NAMALWA (cell line): ENCODE measurements around the gene UNCX.
"Not testable (repeated sequence)": the region's sequence is repeated elsewhere in the genome, so short reads cannot be mapped to it uniquely, and the experiment has no call there.

Experiments
- DNase-seq: peaks from one replicate; pipeline ENCODE4 v3.0.0-alpha.2; 2015; ENCODE audit warnings: low spot score

UNCX gene

GRCh38 chr7:1257863-1258262, 25.2 kb downstream of the UNCX start:
- no peak for DNase-seq

DNA sequence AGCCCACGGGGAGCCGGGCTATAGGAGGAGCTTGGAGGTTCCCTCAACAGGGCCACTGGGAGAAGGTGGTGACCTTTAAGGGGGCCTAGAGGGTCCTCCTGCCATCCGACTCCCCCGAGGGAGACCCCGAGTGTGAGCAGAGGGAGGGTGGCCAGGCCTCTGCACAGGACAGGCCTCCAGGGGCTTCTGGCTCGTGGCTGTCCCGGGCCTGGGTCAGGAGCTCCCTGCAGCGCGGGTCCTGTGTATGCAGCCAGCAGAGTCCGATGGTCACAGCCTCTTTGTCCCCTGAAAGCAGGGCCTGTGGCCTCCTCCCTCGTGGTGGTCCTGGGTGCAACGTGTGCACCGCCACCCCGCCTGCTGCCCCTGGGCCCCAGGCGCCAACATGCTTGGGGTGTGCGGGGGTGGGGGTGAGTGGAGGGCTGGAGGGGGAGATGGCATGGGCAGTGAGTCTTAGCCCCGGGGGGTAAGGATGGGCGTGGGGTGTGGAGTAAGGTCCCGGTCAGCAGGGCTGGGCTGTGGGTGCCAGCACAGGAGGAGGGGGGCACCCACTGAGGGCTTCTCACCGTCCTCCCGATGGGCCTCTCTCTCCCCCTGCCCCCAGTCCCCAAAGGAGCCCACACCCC, 27.1 kb downstream of the UNCX start:
- no peak for DNase-seq

DNA sequence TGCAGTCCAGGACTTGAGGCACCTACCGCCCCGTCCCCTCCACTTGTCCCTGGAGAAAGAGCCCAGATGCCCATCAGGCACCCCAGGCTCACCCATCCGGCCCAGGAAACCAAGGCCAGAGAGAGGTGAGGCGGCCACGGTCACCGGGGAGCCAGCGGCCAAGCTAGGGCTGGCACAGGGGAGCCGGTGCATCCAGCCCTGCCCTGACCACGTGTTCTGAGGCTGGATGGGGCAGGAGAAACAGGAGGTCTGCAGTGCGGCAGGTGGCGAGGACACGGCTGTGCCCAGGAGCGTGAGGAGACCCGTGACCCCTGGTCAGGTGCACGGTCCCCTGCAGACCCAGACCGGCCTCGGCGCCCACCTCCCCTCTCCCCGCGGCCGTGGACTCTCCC, 27.6 kb downstream of the UNCX start:
- DNase-seq, result no peak

GRCh38 chr7:1261036-1261435, 28.4 kb downstream of the UNCX start:
- not testable (repeated sequence) for DNase-seq

DNA sequence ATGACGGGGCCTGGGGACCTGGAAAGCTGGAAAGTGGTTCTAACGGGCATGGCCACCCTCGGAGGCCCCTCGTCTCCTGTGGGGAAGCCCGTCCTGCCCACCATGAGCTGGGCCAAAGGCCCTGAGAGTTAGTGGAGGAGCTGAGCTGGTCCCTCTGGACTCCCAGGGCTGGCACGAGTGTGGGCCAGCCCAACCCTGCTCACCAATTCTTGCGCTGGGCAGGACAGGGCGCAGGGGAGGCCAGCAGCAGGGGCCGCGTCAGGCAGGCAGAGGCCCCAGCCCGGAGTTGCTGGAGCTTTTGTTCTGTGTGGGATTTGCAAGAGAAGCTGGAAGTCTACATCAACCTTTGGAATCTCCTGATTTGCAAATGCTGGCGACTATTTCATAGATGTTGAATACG, 29.8 kb downstream of the UNCX start:
- DNase-seq, result no peak

DNA sequence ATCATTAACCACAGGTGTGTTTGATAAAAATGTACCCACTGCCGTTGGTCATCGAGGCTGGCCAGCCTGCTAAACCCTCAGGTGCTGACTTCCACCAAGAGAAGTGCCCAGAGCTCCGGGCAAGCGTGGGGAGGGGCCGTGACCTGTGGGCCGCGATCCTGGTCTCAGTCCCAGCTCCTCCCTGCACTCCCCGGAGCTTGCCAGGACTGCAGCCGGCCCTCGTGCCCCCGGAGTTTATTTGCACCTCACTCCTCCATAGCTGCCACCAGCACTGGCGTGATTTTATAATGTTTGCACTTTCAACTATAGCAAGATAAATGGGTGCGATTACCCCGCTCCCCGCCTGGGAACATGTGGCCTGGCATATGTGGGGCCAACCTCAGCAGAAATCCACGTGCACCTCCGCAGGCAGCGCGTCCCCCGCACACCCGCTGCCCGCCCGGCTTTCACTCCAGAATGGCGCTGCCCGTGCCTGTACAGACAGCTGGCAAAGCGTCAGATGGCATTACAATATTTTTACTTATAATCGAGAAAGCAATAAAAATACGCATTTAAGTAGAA, 30.8 kb downstream of the UNCX start:
- DNase-seq, result no peak

DNA sequence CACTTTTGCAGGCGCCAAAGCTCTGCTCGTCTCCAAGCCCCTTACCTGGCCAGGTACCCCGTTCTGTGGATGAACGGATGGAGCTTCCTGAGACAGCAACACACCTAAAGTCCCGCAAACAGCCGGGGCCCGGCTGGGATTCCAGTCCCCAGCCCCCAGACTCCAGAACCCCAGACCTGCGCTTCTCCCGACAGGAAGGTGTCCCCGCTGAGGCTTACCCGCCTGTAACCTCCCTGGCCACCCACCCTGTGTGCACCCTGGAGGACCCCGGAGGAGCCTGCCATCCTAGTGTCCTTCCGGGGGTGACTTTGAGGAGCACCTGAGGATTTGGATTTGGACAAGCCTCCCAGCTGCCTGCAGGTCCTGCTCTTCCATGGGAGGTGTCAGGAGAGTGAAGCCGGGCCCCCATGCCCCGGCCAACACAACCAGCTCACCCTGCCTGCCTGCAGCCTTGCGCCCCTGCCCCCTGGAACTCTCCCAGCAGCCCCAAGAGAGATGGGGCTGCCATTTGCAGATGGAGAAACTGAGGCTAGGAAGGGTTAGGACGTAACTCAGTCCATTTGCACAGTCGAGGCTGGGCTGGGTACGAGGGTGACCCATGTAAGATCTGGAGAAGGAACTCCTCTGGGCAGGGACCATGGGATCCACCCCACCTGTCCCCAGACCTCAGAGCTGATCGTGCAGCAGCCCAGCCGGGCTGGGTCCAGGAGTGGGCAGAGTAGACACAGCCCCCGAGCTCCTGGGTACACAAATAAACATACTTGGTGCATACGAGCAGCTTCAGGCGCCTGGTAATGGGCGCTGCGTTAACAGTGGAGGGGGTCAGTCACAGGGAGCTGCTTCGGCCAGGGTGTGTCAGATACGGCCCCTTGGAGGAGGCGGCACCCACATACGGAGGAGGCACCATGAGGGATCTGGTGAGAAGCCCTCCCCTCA, 31.9 kb downstream of the UNCX start:
- DNase-seq, result no peak

DNA sequence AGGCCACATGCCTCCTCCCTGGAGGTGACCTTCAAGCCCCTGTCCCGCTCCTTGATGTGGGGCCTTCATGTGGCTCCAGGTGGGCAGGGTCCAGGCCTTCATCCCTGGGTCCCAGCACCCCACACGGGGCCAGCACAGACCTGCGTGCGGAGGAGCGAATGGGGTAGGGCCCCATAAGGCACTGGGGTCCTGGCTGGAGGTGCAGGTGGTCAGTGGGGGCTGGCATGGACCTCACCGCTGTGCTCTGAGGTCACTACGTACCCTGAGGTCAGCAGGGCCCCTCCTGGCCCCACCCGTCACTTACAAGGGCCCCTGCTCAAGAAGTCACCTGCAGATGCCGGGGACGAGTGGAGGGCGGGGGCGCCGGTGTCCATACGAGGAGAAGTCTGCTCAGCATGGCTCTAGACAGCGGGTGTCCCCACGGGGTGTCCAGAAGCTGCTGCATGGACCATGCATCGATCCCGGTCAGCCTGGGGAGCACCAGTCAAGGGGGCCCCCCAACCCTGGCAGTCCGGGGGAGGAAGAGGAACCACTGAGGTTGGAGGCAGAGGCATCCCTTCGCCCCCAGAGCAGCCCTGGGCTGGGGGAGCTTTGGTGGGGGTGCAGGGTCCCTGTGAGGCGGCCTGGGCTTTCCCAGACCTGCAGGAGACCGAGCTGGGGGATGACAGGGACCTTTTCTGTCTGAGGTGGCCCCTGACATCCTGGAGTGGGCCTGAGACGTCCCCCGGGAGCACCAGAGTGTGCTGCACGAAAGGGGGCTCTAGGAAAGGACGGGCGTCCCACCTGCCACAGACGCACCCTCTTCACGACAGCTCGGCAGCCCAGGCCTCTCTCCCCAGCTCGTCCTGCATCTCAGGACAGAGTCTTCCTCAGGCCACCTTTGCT, 34.6 kb downstream of the UNCX start:
- no peak for DNase-seq

- no peak for DNase-seq
Observed at GRCh38 chr7:1268076-1268815, 35.6 kb downstream of the UNCX start.

GRCh38 chr7:1268866-1269265, 36.2 kb downstream of the UNCX start:
- no peak for DNase-seq

- no peak for DNase-seq
Observed at GRCh38 chr7:1269336-1269890, 36.7 kb downstream of the UNCX start.

DNA sequence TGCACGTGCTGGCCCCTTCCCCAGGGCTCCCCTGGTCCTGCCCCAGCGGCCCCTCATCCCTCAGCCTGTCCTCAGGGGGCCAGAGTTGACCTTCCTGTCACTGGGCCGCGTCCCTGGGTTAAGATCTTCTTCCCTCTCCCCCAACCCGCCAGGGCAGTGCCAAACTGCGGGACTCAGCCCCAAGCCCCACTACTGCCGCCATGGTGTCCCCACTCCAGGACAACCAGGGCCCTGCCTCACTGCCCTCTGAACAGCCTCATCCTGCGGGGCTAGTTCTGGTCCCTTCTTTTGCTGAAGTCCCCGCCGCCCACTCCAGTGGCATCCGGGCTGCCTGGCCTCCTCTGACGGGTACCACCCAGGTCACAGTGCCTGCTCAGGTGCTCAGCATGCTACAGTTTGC, 37.5 kb downstream of the UNCX start:
- no peak for DNase-seq

DNA sequence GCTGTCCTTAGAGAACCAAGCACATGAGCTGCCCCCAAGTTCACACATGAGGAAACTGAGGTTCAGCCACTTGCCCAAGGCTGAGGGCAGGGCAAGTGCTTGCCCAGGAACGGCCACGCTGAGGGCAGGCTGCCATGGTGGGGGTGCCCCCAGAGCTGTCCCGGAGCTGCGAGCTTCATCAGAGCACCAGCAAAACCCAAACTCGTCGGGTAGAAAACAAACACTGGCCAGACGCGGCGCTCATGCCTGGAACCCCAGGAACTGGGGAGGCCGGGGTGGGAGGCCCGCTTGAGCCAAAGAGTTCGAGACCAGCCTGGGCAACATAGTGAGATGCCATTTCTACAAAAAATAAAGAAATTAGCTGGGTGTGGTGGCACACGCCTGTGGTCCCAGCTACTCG, 38.4 kb downstream of the UNCX start:
- no peak for DNase-seq

GRCh38 chr7:1271656-1272055, 39.0 kb downstream of the UNCX start:
- DNase-seq, result no peak

GRCh38 chr7:1272136-1272535, 39.5 kb downstream of the UNCX start:
- DNase-seq, result not testable (repeated sequence)

GRCh38 chr7:1274121-1274875, 41.6 kb downstream of the UNCX start:
- peak; percentile 17 for DNase-seq

DNA sequence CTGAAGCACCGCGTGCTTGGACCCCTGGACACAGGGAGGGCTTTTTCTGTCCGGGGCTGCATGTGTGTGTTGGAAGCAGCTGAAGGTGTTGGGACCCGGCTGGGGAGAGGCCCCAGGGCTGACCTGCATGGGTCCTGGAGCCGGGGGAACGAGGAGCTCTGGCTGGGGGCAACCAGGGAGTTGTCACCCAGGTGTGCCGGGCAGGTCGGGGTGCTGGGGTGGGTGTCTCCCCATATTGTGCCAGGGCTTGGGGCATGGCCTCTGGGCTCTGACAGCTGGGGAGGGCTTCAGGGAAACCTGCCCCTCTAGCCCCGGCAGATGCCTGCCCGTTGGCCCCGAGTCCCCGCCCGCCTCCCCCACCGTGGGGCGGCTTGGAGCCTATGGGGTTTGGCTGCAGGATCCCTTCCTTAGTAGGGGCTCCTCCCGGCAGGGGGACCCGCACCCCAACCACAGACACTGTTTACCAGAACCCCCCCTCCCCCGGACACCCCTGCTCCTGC, 42.3 kb downstream of the UNCX start:
- DNase-seq, result no peak

GRCh38 chr7:1275451-1276381, 43.0 kb downstream of the UNCX start:
- no peak for DNase-seq

DNA sequence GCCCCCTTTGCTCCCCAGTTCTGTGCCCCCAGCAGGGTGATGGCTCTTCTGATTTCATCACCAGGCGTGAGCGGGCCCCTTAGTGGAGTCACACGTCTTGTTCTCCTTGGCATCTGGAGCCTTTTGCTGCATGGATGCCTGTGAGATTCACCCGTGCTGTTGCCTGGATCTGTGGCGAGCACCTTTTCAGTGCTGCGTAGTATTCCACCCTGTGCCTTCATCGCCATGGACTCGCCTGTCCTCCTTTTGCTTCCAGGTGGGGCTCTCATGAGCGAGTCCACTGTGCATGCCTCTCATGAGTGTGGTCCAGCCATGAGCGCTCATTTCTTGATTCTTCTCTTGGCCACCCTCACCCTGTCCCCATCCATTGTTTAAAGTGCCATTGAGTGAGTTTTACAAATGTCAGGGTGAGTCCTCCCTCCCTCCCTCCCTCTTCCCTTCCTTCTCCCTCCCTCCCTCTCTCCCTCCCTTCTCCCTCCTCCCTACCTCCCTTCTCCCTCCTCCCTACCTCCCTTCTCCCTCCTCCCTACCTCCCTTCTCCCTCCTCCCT, 44.0 kb downstream of the UNCX start:
- DNase-seq, result no peak
